Hippocampal formation (tissue), 2 donors: Measurements from ENCODE around the gene SPDL1.
A peak's percentile ranks its signal among the peaks of the same experiment; 100 is the strongest.

Experiments
- DNase-seq, 2 donors: peaks; one replicate each; lab custom pipeline; 2025; lab: John Stamatoyannopoulos, UW

SPDL1 gene

DNA sequence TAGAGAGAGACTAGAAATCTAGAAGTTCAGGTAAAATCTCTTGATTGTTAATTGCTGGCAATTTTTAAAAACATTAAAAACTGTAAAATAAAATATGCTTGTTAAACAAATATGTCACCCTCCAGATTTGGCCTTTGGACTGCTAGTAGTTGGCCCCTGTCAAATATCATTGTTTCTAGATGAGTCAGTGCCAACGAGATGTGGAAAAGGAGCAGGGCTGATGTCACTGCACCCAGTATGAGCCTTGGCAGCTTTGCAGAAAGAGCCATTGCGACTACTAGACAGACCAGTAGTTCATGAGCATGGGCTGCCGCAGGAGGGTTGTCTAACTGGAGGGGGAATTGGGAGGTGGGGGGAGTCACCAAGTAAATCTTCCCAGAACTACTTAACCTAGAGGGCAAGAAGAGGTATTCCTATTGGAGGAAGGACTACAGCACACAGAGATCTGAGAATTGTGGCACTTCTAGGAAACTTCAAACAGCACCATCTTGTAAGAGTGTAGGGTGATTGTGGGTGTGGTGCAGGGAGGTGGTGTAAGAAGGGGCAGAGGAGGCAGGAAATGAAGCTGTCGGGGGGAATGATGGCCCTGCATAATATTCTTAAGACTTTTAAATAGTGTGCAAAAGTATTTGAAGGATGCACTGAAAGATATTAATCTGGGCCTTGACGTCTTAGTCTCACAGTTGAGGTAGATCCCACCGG lies 46.4 kb downstream of the SPDL1 start:
- DNase-seq: no peak

DNA sequence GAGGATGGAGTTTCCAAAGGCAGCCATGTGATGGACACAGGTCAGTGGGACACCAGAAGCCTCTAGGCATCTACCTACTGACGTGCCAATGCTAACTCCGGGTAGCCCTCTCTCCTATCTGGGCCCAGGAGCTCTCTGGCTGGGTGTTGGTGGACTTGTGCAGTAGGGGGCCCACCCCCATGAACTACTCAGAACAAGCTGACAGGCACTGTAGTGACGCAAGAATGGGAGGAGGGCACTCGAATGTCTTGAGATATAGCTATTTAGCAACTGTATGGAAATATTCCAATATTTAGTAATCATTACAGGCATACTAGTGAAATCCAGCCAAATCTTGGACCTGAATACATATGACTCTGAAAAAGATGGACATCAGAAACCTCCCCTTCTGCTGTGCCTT lies 47.8 kb downstream of the SPDL1 start:
- no peak for DNase-seq

DNA sequence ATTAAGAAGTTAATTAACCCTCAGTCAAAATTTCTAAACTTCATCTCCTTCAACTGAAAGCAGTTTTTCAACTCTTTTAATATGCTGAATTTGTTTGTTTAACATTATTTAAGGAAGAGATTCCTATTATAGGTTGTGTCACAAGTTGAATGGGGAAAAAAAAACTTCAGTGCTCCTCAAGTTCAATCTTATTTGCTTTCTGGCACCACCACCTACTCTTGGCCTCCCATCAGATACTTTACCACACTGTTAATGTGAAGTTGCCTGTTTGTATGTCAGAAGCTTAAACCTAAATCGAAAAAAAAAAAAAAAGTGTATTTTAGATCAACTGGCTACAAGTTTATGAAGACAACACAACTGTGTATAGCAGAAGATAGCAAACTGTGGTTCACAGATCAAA lies 49.4 kb downstream of the SPDL1 start:
- DNase-seq: no peak

DNA sequence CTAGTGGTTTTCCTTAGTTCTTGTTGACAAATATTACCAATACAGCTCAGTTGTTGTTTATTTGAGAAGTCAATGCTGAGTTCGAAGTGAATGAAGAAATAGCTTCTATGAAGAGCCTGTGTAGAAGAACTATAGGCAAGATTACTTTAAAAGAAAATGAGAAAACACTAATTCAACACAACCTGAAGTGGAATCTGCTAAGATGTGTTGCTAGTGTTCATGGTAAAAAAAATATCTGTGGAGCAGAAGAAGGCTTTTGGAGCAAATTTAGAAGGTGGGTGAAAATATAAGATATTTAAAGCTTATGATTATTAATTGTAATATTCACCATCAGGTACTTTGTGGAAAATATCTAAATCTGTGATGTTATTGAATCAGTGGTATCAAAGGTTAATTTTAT lies 51.0 kb downstream of the SPDL1 start:
- no peak for DNase-seq

DNA sequence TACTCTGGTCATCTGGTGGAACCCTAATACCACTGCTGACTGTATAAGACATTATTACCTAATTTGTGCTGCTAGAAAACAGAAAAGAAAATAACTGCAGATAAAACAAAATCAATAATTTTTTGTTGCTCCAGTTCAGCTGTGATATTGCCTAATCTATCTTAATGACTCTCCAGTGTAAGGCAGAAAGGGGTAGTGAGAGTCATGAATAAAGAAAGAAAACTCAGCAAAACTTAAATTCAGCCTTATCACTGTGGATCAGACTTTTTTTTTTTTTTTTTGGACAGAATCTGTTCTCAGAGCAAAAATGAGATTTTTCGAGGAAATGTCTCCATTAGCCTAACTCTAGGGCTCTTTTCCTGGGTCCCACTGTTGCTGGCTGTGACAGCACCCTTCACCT lies 52.4 kb downstream of the SPDL1 start:
- DNase-seq: no peak

DNA sequence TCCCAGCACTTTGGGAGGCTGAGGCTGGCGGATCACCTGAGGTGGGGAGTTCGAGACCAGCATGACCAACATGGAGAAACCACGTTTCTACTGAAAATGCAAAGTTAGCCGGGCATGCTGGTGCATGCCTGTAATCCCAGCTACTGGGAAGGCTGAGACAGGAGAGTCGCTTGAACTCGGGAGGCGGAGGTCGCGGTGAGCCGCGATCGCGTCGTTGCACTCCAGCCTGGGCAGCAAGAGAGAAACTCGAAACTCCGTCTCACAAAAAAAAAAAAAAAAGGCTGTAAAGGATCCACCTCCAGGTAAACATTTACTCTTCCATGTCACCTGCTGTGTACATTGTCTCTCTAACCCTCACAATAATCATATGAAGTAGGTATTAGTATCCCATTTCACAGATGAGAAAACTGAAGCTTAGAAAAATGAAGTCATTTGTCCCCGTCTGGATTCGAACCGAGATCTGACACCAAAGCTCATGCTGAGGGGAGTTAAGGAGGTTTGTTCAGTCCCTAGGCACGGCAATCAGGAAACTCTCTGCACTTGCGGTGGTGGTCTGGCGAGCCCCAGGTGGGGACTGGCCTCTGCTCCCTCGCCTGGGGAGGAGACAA lies 53.0 kb downstream of the SPDL1 start:
- no peak for DNase-seq

DNA sequence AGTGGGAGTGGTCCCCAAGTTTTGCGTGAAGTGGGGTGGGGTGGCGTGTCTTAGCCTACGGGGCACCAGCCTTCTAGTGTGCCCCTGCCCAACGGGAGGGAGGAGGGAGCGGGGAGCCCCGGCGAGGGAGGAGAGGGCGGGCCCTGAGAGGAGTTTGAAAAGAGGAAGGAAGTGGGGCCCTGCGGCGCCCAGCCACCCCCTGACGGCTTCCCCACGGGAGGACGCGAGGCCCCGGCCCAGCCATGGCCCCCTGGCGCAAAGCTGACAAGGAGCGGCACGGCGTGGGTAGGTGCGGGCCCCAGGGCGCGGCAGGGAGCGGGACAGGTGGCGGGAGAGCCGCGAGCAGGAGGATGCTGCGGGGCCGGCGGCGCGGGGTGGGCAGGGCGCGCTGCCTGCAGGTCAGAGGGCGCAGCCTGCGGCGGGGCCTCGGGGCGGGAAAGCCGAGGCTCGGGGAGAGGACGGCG lies 53.5 kb downstream of the SPDL1 start, which contains the start of gene DOCK2:
Gene DOCK2, plus strand, starts transcription at position 191 of the 464 bp plus-strand sequence. Its CDS starts 52 bp downstream, at position 243.
- peak in 1 of 2 donors; percentile 33 for DNase-seq

DNA sequence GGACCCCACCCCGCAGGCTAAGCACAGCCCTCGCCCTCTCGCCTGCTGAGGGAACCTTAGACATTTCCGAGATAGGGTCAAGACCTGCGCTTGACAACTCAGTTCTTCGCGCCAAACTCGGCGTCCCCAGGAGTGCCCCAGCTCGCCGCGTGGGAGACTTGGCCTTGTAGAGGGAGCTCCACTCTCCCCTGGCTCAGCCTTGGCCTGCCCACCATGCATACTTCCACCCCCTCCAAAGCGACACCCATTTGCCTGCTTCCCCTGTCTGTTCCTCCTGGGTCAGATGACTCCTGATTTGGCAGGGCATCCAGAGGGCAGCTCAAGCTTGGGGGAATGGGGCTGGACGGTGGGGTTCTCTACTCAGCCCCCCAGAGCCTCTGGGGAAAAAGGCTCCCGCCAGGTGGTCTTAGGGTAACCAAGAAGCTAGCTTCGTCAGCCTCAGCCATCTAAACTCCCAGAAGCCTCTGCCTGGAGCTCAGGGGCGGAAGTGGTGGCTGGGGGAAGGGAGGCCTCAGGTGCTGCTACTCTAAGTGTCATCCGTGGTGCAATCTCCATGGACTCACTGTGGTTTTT lies 54.1 kb downstream of the SPDL1 start:
- peak in 1 of 2 donors; percentile 5 for DNase-seq

DNA sequence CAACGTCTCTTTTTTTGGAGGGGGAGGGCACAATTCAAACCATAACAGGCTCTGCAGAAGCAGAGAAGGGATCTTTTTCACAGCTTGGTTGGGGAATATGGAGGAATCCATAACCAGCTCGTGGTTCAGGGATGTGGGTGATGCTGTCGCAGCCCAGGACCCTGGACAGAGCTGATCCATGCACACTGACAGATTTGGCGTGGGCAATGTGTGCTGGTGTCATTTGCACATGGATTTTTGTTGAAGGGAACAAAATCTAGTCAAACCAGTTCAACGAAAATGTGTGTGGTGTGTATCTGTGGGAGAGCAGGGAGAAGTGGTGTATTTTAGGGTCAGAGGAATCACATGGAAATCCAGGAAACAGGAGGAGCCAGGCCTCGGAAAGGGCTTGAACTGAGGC lies 57.7 kb downstream of the SPDL1 start:
- no peak for DNase-seq

DNA sequence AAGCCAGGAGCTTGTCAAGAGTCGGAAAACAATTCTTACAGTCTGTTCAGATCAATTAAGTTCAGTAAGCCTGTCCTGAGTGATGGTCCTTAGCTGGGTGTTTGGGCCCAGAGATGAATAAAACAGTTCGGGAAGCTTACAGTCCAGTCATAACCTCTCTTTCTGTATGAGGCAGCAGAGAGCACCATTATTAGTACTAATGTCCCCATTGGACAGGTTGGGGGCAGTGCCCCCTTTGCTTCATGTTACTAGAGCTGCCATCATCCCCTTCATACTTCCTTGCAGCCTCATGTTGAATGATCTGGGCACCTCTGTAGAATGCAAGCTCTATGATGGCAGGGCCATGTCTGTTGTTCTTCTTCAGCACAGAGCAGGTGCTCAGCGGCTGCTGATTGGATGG lies 63.3 kb downstream of the SPDL1 start:
- DNase-seq: no peak

DNA sequence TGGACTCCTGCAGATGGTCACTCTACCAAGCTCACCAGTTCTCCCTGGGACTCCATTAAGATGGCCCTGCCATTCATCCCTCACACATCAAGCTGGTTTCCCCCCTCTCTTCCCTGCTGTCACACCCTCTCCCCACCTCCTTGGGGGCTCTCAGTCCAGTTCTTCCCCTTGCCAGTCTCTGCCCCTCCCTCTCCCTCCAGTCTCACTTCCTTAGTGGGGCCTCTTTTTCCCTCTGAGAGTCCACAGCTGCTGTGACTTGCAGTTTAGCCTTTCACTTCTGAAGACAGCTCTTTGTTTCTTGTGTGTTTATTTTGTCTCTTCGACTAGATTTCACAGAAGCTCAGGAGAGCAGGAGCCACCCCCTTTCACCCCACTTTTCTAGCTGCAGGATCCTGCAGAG lies 64.0 kb downstream of the SPDL1 start:
- DNase-seq: peak in 1 of 2 donors; percentile 21

DNA sequence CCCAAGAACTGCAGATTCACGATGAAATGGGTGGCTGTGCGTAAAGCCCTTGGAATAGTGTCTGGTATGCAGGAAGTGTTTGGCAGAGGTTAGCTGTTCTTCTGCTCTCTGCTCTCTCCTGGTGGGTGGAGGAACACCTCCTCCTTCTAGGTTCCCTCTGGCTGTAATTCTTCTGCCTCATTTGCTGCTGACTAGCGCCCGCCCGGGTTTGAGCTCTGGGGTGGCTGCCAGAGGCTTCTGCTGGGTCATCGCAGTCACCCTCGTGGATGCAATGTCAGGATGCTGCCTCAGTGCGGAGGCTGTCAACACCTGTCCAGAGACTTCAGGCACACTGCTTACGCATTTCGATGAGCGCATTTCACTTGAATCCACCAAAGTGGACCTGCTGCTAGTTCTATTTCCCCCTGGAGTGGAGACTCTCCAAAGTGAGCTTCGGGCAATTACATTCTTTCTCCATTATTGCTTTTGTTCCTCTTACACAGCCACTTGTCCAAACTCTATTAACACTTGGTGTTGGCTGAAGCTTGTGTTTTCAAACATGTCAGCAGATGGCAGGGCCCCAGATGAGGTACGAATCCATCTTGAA lies 65.2 kb downstream of the SPDL1 start:
- no peak for DNase-seq

DNA sequence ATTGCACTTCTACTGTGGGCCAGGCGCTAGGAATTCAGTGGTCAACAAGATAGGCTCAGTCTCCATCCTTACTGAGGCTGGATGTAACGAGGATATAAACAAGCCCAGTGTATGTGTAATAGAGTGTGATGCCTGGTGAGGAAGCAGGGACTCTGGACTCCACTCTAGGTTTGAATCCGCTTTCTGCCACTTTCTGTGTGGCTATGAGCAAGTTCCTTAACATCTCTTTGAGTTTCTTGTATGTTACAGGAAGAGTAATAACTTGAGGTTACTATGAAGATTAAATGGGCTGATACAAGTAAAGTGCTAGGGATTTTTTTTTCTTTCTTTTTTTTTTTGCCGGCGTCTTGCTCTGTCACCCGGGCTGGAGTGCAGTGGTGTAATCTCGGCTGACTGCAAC lies 65.9 kb downstream of the SPDL1 start:
- DNase-seq: no peak

DNA sequence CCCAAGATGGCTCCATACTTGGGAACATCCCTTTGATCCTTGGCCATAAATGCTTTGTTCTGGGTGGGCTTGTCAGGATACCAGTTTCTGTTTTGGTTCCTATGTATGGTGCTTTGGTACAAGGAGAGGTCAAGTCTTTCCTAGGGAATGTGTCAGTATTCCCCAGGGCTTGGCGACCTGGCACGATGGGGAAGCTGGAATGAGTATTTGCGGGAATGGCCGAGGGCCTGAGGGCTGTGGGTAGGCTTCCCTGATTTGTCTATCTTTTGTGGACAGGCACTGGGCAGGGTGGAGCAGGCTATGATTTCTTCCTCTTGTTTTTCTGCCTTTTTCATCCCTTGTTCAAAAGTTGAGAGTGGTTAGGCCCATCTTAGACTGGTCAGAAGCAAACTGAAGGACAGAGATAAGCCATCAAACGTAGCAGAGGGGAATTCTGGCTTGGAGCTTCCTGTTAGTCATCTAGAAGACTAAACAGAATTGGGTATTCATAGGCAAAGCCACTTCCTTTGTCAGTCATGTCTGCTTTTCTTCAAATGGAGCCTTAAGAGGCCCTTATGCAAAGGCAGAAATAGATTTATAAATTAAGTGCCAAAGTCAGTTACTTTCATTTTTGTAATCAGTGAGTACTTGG lies 67.2 kb downstream of the SPDL1 start:
- no peak for DNase-seq

DNA sequence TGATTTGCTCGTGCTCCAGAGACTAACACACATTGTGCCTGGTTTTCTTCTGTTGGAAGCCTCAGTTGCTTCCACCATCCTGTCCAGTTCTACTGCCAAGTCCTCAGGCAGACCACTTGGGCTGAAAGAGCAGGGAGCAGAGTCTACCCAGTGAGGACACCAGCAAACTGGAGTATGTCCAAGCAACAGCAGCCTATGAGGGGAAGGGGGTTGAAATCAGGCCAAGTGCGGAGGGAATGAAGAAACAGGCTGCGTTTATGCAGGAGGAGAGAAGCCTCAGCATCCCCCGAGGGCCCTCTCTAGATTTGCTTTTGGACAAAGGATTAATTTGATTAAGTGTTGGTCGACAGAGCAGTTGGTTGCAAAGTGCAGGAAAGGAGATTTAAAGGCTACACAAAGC lies 68.0 kb downstream of the SPDL1 start:
- DNase-seq: no peak

DNA sequence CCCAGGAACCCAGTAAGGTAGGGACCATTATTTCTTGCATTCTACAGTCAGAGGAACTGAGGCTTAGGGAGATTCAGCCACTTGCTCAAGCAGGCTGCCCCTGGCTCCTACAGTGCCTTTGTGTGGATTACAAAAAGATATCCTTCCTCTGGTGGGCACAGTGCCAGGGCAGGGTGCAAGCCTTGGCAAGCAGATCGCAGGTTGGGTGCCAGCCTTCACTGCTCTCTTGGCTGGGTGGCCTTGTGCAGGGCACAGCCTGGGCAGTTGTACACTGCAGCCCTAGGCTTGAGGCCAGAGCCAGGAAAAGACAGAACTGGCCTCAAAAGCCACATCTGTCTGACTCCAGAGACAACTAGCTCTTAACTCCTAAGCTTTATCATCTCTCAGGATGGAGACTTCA lies 68.5 kb downstream of the SPDL1 start:
- DNase-seq: no peak

DNA sequence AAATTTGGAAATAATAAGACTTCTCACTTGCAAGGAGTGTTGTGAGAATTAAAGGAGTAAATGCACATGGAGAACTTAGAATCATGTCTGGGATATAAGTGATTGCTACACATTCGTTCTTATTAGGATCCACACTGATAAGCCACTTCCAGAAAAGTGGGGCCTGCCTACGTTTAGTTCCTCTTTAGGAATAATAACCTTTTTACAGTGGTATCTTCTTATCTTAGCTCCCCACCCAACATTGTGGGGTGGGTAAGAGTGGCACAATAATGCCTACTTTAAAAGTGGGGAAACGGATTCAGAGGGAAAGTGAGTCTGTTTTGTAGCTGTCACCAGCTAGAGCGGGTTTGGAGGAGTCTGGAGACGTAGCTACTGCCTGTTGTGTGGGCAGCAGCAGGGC lies 69.5 kb downstream of the SPDL1 start:
- DNase-seq: no peak
